Neuronal stem cell (in vitro differentiated cells): ENCODE measurements around the gene LRRIQ1.

Source experiments
- DNase-seq: peaks from one replicate; pipeline ENCODE4 v3.0.0-alpha.2; 2013; ENCODE audit warnings: low spot score
- H2AFZ ChIP-seq: one replicate; pipeline ENCODE4 v1.6.1; 2013; ENCODE audit warnings: mild to moderate bottlenecking, low read length, inconsistent platforms
- H2AK5ac ChIP-seq: 2 replicates; pipeline ENCODE4 v1.6.1; 2013; ENCODE audit warnings: low read depth, mild to moderate bottlenecking, inconsistent platforms, low read length, moderate library complexity, mixed read lengths
- H2BK120ac ChIP-seq: 2 replicates; pipeline ENCODE4 v1.6.1; 2013; ENCODE audit warnings: low read depth, mild to moderate bottlenecking, inconsistent platforms, low read length, moderate library complexity, mixed read lengths
- H2BK12ac ChIP-seq: one replicate; pipeline ENCODE4 v1.6.1; 2013; ENCODE audit warnings: low read length, inconsistent platforms
- H2BK15ac ChIP-seq: 2 replicates; pipeline ENCODE4 v1.6.1; 2013; ENCODE audit warnings: mild to moderate bottlenecking, low read length, inconsistent platforms, mixed read lengths
- H2BK5ac ChIP-seq: one replicate; pipeline ENCODE4 v1.6.1; 2013; ENCODE audit warnings: inconsistent platforms, mild to moderate bottlenecking, low read length, moderate library complexity
- H3K14ac ChIP-seq: one replicate; pipeline ENCODE4 v1.6.1; 2013; ENCODE audit warnings: low read length, inconsistent platforms
- H3K18ac ChIP-seq: 2 replicates; pipeline ENCODE4 v1.6.1; 2013; ENCODE audit warnings: low read length, inconsistent platforms
- H3K23ac ChIP-seq: 2 replicates; pipeline ENCODE4 v1.6.1; 2013; ENCODE audit warnings: low read depth, mild to moderate bottlenecking, mixed read lengths, low read length, inconsistent platforms; ENCODE audit not compliant: poor library complexity
- H3K27ac ChIP-seq: replicated peaks from 3 replicates; pipeline ENCODE4 v1.5.1; 2013; ENCODE audit warnings: low read length, inconsistent platforms
- H3K27me3 ChIP-seq, 3 experiments: 2 replicates each; pipeline ENCODE4 v1.6.1; 2013; ENCODE audit warnings: low read length in 3 of 3, mild to moderate bottlenecking in 2 of 3, inconsistent platforms in 1 of 3, low read depth in 1 of 3, mixed read lengths in 1 of 3, moderate library complexity in 1 of 3; ENCODE audit not compliant: control insufficient read depth in 3 of 3, insufficient read depth in 3 of 3
- H3K36me3 ChIP-seq, 2 donors: replicated peaks in 1 of 2; 2 replicates each; pipeline ENCODE4 v1.6.1; 2013; ENCODE audit warnings: low read length in 2 of 2; ENCODE audit not compliant: control insufficient read depth in 2 of 2, insufficient read depth in 2 of 2
- H3K4ac ChIP-seq: 2 replicates; pipeline ENCODE4 v1.6.1; 2013; ENCODE audit warnings: inconsistent platforms, mild to moderate bottlenecking, low read length, moderate library complexity
- H3K4me1 ChIP-seq, 2 donors: 1 replicate in 1 of 2; 2 replicates in 1 of 2; pipeline ENCODE4 v1.6.1; 2013; ENCODE audit warnings: low read length in 2 of 2, low read depth in 1 of 2; ENCODE audit not compliant: control insufficient read depth in 2 of 2, insufficient read depth in 1 of 2
- H3K4me2 ChIP-seq: one replicate; pipeline ENCODE4 v1.6.1; 2013; ENCODE audit warnings: mild to moderate bottlenecking, low read length, inconsistent platforms; ENCODE audit not compliant: insufficient read depth, poor library complexity, severe bottlenecking
- H3K4me3 ChIP-seq, 2 donors: 2 replicates each; pipeline ENCODE4 v1.5.1; 2013; ENCODE audit warnings: low read length in 2 of 2, mild to moderate bottlenecking in 2 of 2, inconsistent platforms in 1 of 2, moderate library complexity in 1 of 2
- H3K79me1 ChIP-seq: one replicate; pipeline ENCODE4 v1.6.1; 2013; ENCODE audit warnings: low read depth, mild to moderate bottlenecking, inconsistent platforms, low read length, moderate library complexity
- H3K9ac ChIP-seq: one replicate; pipeline ENCODE4 v1.6.1; 2013; ENCODE audit warnings: mild to moderate bottlenecking, low read depth, low read length, inconsistent platforms; ENCODE audit not compliant: poor library complexity
- H3K9me3 ChIP-seq, 2 donors: replicated peaks in 1 of 2; 2 replicates each; pipeline versions ENCODE3 to v1.6.1; 2013; ENCODE audit warnings: low read length in 2 of 2, mild to moderate bottlenecking in 2 of 2, inconsistent platforms in 1 of 2, low read depth in 1 of 2, mixed read lengths in 1 of 2, moderate library complexity in 1 of 2; ENCODE audit not compliant: control insufficient read depth in 2 of 2, insufficient read depth in 1 of 2
- H4K8ac ChIP-seq: one replicate; pipeline ENCODE4 v1.6.1; 2013; ENCODE audit warnings: low read depth, mild to moderate bottlenecking, inconsistent platforms, low read length, moderate library complexity
- H4K91ac ChIP-seq: one replicate; pipeline ENCODE4 v1.6.1; 2013; ENCODE audit warnings: low read length, low read depth, mild to moderate bottlenecking, inconsistent platforms; ENCODE audit not compliant: poor library complexity
- WGBS, 2 donors: extraction: QIAGEN DNeasy Blood & Tissue Kit; methylation state at CpG; one replicate each; pipeline ENCODE4 v1.1.7; 2013; ENCODE audit warnings: missing lambda C conversion rate in 2 of 2, mixed read lengths in 1 of 2; ENCODE audit not compliant: insufficient read length in 2 of 2, insufficient replicate concordance in 1 of 2; ENCODE audit errors: extremely low coverage in 2 of 2; 5-methylcytosine and 5-hydroxymethylcytosine counted together

The LRRIQ1 gene

DNA sequence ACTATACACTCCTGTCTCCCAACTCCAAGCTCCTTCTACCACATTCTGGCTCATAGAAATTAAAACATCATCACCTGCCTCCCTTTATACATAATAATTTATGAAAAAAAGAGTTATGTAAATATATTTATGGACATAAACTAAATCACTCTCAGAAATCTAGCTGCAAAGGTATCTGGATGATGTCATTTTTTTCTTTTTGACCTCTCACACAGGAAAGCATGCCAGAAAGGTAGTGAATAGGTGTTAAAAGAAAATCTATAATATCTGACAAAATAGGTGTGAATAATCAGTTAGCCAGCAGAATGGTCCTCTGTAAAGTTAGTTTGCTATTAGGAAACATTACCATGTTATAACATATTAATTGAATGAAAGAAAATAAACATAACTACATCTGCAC, 7.7 kb downstream of the LRRIQ1 start:
- Histone ChIP-seq H3K36me3 (no peaks in the 10 kb centered on the region), H3K27me3 (no peaks in the 10 kb centered on the region), H2AK5ac (no peak overlapping the region), H2BK120ac (no peak overlapping the region), H3K4me2 (no peak overlapping the region), H3K4ac (no peak overlapping the region), H2BK12ac (no peak overlapping the region), H3K18ac (no peak overlapping the region), H3K14ac (no peak overlapping the region), H3K4me1 (no peaks in the 10 kb centered on the region), H3K79me1 (no peaks in the 10 kb centered on the region), H3K9ac (no peak overlapping the region), H2BK5ac (no peak overlapping the region), H4K91ac (no peak overlapping the region), H2AFZ (no peak overlapping the region), H3K23ac (no peak overlapping the region), H3K27ac (no peak overlapping the region), H3K9me3 (no peaks in the 10 kb centered on the region), H3K4me3 (no peak overlapping the region), H2BK15ac (no peak overlapping the region), H4K8ac (no peak overlapping the region)
- DNase-seq = no peak

GRCh38 chr12:85057370-85057963, 21.3 kb downstream of the LRRIQ1 start:
- Histone ChIP-seq H3K4me3 (no peak overlapping the region), H2BK15ac (no peak overlapping the region), H3K9ac (no peak overlapping the region), H2BK12ac (no peak overlapping the region), H3K27ac (no peak overlapping the region), H3K36me3 (no peaks in the 10 kb centered on the region), H3K9me3 (no peaks in the 10 kb centered on the region), H4K8ac (no peak overlapping the region), H2BK5ac (no peak overlapping the region), H3K27me3 (no peaks in the 10 kb centered on the region), H3K4ac (no peak overlapping the region), H3K18ac (no peak overlapping the region), H3K14ac (no peak overlapping the region), H3K23ac (no peak overlapping the region), H4K91ac (no peak overlapping the region), H2AK5ac (no peak overlapping the region), H3K4me2 (no peak overlapping the region), H2BK120ac (no peak overlapping the region), H3K4me1 (no peaks in the 10 kb centered on the region), H2AFZ (no peak overlapping the region), H3K79me1 (no peaks in the 10 kb centered on the region)
- peak; percentile 62 for DNase-seq
- WGBS, 2 donors = no CpG with 5 or more reads among the region's 2 CpGs

- no peak overlapping the region for H3K18ac ChIP-seq
- no peaks in the 10 kb centered on the region for H3K4me1 ChIP-seq
- H3K9me3 ChIP-seq = no peaks in the 10 kb centered on the region
- WGBS, 2 donors = no CpG with 5 or more reads among the region's 3 CpGs
- H2AFZ ChIP-seq = no peak overlapping the region
- no peak overlapping the region for H3K4me3 ChIP-seq
- no peak overlapping the region for H2BK120ac ChIP-seq
- no peak overlapping the region for H2BK12ac ChIP-seq
- H2AK5ac ChIP-seq = no peak overlapping the region
- H3K4ac ChIP-seq = no peak overlapping the region
- no peak overlapping the region for H3K9ac ChIP-seq
- H3K14ac ChIP-seq = no peak overlapping the region
- no peak overlapping the region for H3K27ac ChIP-seq
- H4K91ac ChIP-seq = no peak overlapping the region
- H3K79me1 ChIP-seq = no peaks in the 10 kb centered on the region
- no peak overlapping the region for H3K23ac ChIP-seq
- no peak overlapping the region for H4K8ac ChIP-seq
- no peaks in the 10 kb centered on the region for H3K27me3 ChIP-seq
- no peak overlapping the region for H2BK5ac ChIP-seq
- no peak for DNase-seq
- no peaks in the 10 kb centered on the region for H3K36me3 ChIP-seq
- no peak overlapping the region for H2BK15ac ChIP-seq
- H3K4me2 ChIP-seq = no peak overlapping the region
Measured at GRCh38 chr12:85058339-85058738, 22.2 kb downstream of the LRRIQ1 start.

DNA sequence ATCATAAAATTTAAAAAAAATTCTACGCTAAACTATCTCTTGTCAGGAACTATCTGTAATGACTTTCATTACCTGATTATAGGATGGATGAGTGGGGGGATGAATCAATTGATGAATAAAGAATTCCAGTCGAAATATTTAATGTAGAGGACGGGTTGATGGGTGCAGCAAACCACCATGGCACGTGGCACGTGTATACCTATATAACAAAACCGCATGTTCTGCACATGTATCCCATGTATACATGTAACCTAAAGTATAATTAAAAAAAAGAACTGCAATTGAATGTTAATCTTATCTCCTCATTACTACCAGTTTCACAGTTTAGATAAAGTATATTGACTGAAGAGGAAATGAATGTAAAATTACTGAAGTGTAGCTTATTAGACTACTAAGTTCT, 23.4 kb downstream of the LRRIQ1 start:
- H2BK15ac ChIP-seq = no peak overlapping the region
- DNase-seq = no peak
- H2AFZ ChIP-seq = no peak overlapping the region
- no peak overlapping the region for H2BK120ac ChIP-seq
- H2BK12ac ChIP-seq = no peak overlapping the region
- no peak overlapping the region for H3K4me3 ChIP-seq
- H3K9me3 ChIP-seq = no peaks in the 10 kb centered on the region
- no peaks in the 10 kb centered on the region for H3K27me3 ChIP-seq
- H2AK5ac ChIP-seq = no peak overlapping the region
- no peak overlapping the region for H4K8ac ChIP-seq
- H4K91ac ChIP-seq = no peak overlapping the region
- H3K9ac ChIP-seq = no peak overlapping the region
- H3K27ac ChIP-seq = no peak overlapping the region
- WGBS, 2 donors = no CpG with 5 or more reads among the region's 6 CpGs
- no peak overlapping the region for H3K18ac ChIP-seq
- no peaks in the 10 kb centered on the region for H3K36me3 ChIP-seq
- H3K4ac ChIP-seq = no peak overlapping the region
- H3K4me1 ChIP-seq = no peaks in the 10 kb centered on the region
- H3K79me1 ChIP-seq = no peaks in the 10 kb centered on the region
- H3K14ac ChIP-seq = no peak overlapping the region
- H3K23ac ChIP-seq = no peak overlapping the region
- no peak overlapping the region for H2BK5ac ChIP-seq
- H3K4me2 ChIP-seq = no peak overlapping the region
